ENCODE data around the gene PRRC2A.

GRCh38 chr6:31686483-31686882 is 66.0 kb downstream of the PRRC2A start:
- no peak for TF ChIP-seq CTCF (IDR thresholded peaks at IDR 0.05)
- TF ChIP-seq POLR2A (IDR thresholded peaks at IDR 0.05), result no peak
